AG08395 (cell line): Measurements from ENCODE around the gene CEND1.
A peak's percentile ranks its signal among the peaks of the same experiment; 100 is the strongest.

Experiments used
- DNase-seq: peaks from one replicate; pipeline ENCODE4 v3.0.0; 2012; ENCODE audit warnings: mixed read lengths, low spot score

The CEND1 gene

DNA sequence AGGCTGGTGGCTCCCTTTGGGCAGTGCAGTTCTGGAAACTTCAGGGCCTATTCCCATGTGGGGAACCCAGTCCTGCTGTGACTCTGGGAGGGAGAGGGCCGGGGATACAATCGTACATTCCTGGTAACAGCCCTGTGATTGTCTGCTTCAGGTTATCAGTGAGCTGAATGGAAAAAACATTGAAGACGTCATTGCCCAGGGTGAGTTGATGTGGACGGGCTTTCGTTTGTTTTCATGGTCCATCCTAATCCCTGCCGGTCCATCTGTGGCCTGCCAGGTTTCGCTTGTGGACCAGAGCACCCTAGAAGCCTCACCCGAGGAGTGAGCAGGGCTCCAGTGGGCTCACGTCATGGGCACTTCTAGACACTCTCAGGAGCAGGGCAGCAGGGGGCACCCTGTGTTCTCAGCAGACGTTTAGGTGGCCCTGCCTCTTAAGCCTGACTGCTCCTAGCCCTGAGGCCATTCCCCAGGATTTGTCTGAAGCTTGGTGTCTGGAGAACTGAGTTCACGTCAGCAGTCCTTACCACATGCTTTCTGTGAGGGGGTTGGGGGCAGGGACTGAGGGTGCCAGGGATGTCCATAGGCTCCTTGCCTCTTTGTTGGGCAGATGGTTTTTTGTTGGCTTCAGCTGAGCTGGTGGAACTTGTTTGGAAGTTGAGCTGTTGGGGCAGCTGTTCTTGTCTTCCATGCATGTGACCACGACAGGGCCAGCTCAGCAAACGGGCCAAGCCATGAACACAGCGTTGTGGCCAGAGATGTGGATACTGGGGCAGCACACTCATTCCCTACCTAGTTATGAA lies 21.8 kb upstream of the CEND1 start:
- DNase-seq = no peak

DNA sequence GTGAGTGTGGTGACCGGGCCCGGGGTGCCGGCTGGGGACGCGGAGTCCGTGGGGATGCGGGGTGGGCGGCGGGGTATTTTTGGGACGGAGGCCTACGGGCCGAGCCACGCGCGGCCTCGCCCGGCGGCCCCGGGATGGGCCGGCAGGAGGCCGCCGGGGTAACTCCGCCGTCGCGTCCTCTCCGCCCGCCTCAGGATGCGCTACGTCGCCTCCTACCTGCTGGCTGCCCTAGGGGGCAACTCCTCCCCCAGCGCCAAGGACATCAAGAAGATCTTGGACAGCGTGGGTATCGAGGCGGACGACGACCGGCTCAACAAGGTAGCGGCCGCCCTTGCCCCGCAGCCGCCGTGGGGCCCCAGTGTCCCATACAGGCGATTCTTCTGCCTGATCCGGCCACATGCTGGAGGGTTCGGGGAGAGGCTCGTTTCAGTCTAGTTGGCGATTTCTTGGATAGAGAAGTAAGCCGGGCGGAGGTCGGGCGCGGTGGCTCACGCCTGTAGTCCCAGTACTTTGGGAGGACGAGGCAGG lies 20.2 kb upstream of the CEND1 start:
- DNase-seq = no peak

GRCh38 chr11:809287-810039 lies 19.6 kb upstream of the CEND1 start, which contains the start of gene RPLP2:
TSS of gene RPLP2 (plus strand) at chr11:809967. CDS start at chr11:810235, 268 bp downstream.
- DNase-seq = peak; percentile 97

GRCh38 chr11:808427-809286 lies 18.8 kb upstream of the CEND1 start:
- no peak for DNase-seq

- no peak for DNase-seq
Measured at GRCh38 chr11:804599-804964, 14.7 kb upstream of the CEND1 start.

- DNase-seq = no peak
Measured at GRCh38 chr11:803770-804598, 14.1 kb upstream of the CEND1 start.

GRCh38 chr11:803467-803742 lies 13.5 kb upstream of the CEND1 start:
- no peak for DNase-seq

- no peak for DNase-seq
Measured at GRCh38 chr11:802693-803466, 13.0 kb upstream of the CEND1 start.

DNA sequence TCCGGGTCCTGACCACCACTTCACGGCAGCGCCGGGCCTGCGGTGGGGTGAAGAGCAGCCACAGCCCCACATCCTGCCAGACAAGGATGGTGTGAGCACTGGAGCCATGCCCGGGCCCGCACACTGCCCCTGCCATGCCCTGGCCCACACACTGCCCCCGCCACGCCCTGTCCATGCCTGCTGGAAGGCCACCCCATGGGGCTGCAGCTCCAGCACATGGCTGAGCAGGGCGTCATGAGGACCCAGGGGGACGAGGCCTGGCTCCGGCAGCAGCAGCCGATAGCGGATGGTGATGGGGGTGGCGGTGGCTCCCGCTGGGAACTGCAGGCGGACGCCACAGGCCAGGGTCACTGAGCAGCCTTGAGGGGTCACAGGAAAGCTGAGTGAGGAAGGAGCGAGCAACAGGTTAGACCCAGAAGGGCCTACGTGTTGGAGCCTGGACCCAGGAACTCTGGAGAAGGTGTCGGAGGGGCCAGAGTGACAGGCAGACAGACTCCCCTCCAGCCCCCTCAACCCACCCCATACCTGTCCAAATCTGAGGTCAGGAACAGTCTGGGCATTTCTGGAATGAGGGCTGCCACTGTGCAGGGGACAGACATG lies 12.2 kb upstream of the CEND1 start:
- no peak for DNase-seq

GRCh38 chr11:801097-801780 lies 11.3 kb upstream of the CEND1 start:
- DNase-seq = no peak

DNA sequence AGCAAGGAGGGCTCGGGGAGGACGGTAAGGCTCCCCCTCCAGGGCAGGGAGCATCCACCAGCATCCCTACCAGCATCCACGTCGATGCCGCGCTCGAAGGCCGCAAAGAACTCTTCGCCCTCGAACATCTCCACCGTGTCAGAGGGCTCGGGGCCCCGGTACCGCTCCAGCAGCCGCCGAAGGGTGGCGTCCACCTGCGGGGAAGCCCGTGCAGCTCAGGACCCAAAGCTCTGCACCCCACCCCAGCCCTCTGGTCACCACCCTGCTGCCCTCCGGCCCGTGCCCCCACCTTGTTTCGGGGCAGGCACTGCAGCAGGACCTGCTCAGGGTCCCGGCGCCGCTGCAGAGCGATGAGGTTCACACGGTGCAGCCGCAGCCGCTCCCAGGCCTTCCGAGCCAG lies 10.6 kb upstream of the CEND1 start:
- DNase-seq = no peak

- no peak for DNase-seq
Measured at GRCh38 chr11:799641-800316, 9.9 kb upstream of the CEND1 start.

- DNase-seq = peak; percentile 92
Measured at GRCh38 chr11:798093-798713, 8.3 kb upstream of the CEND1 start, which contains the start of gene SLC25A22. TSS of gene SLC25A22 (minus strand) at chr11:798281. CDS start at chr11:795006, 3,275 bp downstream.

DNA sequence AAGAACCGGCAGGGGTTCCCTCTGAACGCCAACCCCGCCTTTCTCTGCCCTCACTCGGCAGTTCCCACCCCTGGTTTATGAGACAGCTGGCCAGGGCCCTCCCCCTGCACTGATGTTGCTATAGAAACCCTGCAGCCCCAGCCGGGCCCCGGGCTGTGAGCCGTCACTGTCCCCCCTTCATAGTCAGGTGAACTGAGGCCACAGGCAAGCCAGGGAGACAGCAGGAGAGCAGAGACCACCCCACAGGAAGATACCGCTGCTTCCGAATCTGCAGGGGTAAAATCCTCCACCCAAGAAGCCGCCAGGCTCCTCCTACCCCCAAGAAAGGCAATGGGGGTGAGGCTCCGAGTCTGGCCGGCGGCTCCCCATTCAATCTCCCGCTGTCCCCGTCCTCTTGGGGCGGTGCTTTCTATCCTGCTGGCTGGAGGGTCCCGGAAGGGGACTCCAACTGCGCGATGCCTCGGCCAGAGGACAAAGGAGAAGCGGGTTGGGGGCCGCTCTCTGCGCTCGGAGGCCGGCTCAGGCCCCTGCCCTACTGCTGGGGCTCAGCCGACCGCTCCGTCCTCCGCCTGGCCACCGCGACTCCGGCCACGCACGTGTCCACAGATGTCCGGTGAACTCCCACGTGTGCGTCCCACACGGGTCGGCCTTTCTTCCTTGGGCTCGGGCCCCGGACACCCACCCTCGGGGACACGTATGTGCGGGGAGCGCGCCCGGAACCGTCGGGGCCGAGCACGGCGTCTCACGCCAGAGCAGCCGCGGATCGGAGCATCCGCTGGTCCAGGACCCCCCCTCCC lies 7.6 kb upstream of the CEND1 start:
- DNase-seq = peak; percentile 81

- no peak for DNase-seq
Measured at GRCh38 chr11:796565-797295, 6.8 kb upstream of the CEND1 start.

DNA sequence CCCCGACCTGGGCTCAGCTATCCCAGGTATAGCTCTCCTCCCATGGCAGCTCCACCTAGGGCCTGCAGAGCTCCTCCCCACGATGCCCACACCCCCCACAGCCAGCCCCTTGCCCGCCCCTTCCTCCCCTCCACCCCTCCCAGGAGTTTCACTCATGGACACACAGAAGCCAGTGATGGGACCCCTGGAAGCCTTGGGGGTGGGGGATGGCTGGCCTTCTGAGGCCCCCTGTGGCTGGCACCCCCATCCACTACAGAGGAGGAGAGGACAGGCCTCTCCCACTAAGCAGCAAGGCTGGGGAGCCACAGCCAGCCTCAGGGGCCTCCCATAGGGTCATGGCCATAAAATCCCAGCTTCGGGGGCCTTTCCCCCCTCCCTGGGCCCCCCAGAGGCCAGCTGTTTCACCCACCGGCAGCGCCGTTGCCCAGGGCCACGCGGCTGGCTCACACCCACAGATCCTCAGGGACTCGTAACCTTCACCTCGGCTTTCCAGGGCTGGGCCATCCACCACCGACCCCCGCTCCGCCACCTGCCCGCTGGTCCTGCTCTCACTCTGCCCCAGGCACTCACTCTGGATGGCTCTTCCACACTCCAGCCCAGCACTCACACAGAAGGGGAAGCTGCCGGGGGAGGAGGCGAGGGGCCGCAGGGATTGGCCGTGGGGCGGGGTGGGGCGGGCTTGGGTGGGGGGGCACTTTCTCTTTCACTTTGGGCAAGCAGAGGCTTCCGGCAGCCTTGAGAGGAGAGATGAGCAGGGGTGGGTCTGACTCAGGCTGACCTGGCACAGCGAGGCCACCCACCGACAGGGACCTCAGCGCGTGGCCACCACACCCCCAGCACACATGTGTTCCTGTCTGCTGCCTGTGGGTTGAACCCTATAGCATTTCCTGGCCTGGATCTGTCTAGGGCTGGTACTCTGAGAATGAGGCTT lies 6.0 kb upstream of the CEND1 start:
- peak; percentile 93 for DNase-seq
